PFSK-1 (cell line): Measurements from ENCODE around the gene PPP3CA.

Experiments used
- POLR2AphosphoS5 ChIP-seq: IDR thresholded peaks from 2 replicates; pipeline ENCODE4 v1.6.1; 2012; ENCODE audit warnings: low read depth, mild to moderate bottlenecking, control low read depth, low read length, moderate library complexity
- REST ChIP-seq, 2 experiments: IDR thresholded peaks; 2 replicates each; pipeline versions ENCODE4 v1.6.1 to v1.8.0; 2011 to 2012; ENCODE audit warnings: low read depth in 2 of 2, low read length in 2 of 2, control low read depth in 1 of 2, inconsistent platforms in 1 of 2, mild to moderate bottlenecking in 1 of 2, moderate library complexity in 1 of 2; ENCODE audit not compliant: insufficient read depth in 1 of 2
- SIN3A ChIP-seq: IDR thresholded peaks from 2 replicates; pipeline ENCODE4 v1.6.1; 2012; ENCODE audit warnings: mild to moderate bottlenecking, low read length, moderate library complexity, borderline replicate concordance; ENCODE audit not compliant: insufficient read depth

- TF ChIP-seq REST (IDR thresholded peaks at IDR 0.05; ENCODE audit: insufficient read depth in 1 of 2, low read depth in 2 of 2, low read length in 2 of 2): no peak
- no peak; the same call in 1 of the 2 replicates for TF ChIP-seq POLR2AphosphoS5
- no peak for TF ChIP-seq SIN3A
Observed at GRCh38 chr4:101018836-101019235, 328.5 kb downstream of the PPP3CA start.
